SH-SY5Y (cell line): ENCODE measurements around the gene UGT1A7.

Experiments used
- GATA2 ChIP-seq: IDR thresholded peaks from 2 replicates; pipeline ENCODE4 v1.6.1; 2011; ENCODE audit warnings: mild to moderate bottlenecking, low read depth, low read length
- GATA3 ChIP-seq: IDR thresholded peaks from 2 replicates; pipeline ENCODE4 v1.6.1; 2011; ENCODE audit warnings: low read depth, mild to moderate bottlenecking, low read length, moderate library complexity

The UGT1A7 gene

DNA sequence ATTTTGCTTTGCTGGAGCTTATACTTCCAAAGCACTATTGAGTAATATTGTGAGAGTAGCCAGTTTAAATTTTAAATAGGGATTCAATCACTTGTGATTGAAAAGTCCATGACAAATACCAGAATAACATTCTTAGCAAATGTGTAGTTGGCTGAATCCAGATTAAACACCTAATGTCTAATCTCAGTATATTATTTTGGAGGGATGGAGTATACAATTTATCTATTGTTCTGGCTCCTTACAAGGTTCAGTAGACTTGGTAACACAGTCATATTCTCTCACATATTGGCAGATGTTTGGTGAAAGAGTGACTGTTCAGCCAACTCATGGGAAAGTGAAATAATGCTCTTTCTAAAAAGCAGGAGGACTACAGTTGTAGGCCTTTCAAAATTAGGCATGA is 7.8 kb upstream of the UGT1A7 start:
- TF ChIP-seq GATA3 = no peak
- no peak for TF ChIP-seq GATA2

DNA sequence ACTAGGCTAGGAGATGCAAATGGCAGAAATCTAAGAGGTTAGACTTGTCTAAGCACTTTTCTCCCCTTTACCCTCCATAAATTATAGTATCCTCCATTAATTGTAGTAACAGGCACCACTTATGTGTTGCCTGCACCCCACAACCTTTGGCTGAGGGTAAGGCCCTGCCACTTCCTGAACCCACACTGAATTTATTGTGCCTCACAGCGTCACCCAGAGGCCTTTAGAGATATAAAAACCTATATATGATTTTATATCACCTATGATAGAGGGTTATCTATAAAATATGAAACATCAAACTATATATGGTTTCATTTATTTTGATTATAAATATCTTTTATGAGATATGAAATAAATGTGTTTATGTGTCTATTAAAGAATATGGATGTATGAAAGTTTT is 7.4 kb upstream of the UGT1A7 start:
- TF ChIP-seq GATA3 = no peak
- no peak for TF ChIP-seq GATA2

DNA sequence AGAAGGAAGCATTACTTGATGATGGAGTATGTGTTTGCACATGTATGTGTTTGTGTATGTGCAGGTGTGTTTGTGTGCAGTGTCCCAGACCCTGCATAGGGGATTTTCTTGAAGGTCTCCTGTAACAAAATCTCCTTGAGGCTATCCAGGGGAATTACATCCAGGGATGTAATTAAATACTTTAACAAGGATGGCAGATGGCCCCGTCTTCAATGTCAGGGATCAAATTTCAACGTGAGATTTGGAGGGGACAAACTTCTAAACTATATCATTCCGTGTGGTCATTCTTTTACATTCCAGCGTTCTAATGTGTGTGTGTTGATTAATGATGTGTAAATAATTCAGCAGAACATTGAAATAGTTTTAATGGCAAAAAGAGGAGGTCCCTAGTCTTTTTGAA is 6.7 kb upstream of the UGT1A7 start:
- TF ChIP-seq GATA3 = no peak
- TF ChIP-seq GATA2 = no peak

DNA sequence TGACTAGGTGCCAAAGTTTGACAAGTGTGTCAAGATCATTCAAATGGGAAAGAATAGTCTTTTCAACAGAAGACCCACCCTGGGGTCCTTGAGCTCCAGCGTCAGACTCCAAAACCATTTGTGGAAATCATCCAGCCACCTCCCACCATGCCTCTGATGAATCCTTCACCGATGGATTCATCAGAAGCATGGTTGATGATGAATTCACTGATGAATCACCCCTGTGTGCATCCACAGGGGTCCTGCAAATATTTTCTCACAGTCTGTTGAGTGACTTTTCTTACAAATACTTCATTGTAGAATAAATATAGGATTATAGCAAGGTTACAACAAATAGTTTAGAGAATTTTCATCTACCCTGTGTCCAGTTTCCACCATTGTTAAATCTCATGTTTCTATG is 5.7 kb upstream of the UGT1A7 start:
- TF ChIP-seq GATA3 = no peak
- no peak for TF ChIP-seq GATA2

DNA sequence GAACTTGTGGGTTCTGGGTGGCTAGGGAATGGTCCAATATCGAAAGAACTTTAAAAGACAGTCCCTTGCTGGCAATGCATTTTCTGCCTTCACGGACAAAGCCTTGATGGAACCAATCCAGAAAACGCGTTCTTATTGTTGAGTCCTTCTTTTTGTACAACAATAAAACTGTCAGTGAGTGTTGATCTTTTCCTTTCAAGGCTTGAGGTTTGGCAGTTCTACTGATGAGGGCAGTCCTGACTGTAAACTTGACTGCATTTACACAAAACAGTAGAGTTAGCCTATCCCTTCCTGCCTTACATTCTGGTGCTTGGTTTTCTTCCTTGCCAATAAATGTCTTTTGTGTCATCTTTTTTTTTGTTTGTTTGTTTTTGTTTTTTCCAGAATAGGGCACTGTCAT is 2.5 kb upstream of the UGT1A7 start:
- TF ChIP-seq GATA3 (no peak), GATA2 (no peak)

DNA sequence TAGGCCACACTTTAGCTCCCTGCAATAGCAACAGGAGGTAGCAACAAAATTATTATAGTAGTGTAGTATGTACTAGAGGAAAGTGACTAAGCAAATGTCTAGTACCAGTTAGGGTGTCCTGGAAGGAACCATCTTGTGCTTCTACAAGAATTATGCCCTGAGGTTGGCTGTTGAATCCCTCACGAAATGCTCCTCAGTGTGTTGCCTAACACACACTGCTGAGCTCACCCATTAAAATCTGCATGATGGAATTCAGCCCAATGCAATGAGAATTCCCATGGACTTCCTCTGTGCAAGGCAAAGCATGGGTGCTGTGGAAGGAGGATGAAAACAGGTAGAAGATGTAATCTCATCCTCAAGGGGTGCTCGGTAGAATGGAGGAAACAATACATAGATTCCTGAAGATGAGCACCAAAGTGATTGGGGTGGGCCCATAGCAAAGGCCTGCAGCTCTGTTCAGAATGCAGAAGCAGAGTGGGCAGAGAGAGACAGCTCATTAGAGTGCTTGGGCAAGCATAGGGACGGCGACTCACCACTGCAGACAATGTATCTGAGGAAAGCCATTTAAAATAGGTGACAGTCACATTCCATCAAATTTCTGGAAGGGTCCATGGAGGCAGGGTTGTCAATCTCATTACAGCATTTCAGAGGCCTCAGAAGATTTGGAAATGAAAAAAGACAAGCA is 1.2 kb upstream of the UGT1A7 start:
- TF ChIP-seq GATA3 (no peak), GATA2 (no peak)

DNA sequence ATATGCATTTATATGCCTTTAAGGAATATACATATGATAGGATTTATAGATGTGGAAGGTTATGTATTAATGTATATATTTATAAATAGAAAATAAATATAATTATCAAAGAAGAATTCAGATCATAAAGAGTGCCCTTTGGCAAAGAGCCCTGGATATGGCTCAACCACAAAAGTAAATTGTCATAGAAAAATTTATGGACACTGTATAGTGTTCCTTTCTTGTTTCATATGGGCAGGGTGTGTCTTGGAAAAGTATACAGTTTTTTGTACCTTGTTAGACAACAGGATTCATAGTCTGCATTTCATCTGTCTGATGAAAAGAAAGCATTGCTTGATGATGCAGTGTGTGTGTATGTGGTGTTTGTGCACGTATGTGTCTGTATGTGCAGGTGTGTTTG is 2.9 kb downstream of the UGT1A7 start:
- TF ChIP-seq GATA3 (no peak), GATA2 (no peak)

DNA sequence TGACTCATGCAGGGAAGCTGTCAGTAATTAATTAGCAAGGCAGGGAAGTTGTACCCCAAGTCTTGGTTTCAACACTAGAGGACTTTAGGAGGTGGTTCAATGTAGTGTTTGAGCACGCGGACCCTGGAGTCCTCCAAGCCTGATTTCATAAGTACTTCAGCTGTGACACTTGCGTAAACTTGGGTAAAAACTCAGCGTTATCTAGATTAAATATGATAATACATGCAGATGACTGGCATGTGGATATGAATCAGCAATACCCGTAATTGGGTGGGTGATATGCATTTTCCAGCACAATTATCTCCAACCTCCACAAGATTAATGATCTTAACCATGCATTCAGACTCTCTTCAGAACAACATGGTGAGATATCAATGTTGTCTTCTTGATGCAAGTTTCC is 5.2 kb downstream of the UGT1A7 start:
- TF ChIP-seq GATA2 (no peak), GATA3 (no peak)

DNA sequence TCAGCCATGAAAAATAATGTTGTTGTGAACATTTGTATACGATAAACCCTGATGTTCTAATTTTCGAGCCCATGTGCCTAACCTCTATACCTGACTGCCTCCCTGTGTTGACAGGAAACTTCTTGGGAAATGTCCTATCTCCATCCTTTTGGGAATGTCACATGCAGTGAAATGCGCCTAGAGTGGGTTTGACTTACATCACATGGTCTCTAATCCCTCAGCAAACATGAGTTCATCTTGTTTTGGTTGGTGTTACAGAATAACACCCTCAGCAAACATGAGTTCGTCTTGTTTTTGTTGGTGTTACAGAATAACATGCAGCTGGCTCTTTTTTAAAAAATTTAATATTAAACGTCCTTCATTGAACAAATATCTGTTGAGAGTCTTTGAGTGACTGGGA is 6.6 kb downstream of the UGT1A7 start:
- TF ChIP-seq GATA2 (no peak), GATA3 (no peak)

DNA sequence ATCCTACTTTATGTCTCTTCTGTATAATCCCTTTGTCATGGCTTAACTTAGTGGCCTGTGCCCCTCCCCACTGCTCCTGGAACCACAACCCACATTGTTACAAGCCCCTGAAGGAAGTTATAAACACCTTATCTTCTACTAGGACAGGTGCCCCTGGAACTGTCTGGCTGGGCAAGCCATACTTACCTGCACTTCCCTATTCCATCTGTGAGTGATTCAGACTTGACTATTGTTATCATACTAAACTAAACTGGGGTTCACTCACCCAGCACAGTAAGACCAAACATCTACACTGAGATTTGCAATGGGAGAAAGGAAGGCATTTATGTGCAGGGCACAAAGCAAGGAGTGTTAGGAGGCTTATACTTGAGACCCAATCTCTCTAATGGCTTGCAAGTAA is 7.3 kb downstream of the UGT1A7 start:
- no peak for TF ChIP-seq GATA2
- no peak for TF ChIP-seq GATA3

DNA sequence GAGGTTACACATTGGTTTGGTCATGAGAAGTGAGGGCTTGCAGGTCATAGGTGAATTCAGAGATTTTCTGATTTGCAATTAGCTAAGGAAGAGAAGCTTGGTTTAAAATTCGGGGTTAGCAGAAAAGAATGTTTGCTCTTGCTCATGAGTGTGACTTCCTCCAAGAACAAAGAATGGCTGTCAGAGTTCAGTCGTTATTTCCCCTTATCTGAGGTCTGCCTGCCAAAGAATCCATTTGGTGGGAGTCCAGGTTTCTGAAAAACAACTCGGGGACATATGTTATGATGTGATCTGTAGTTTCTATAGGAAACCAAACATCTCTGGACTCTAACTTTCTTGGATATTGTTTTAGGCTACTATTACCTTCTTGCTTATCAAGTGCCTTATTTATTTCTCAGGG is 7.8 kb downstream of the UGT1A7 start:
- TF ChIP-seq GATA2 (no peak), GATA3 (no peak)

DNA sequence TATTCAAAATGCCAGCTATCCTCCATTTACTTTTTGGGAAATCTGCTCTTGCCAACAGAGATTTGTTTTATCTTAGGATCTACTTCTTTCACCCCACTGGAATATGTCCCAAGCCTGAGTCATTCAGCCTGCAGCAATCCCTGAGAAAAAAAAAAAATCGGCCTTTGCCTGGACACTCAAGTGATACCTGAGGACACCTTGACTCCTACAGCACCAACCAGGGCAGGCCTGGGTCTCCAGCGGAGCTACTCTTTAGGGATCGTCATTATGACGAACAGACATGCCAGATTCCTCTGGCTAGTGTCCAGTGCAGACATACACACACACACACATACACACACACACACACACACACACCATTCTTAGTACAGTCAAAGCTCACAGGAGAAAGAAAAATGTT is 8.7 kb downstream of the UGT1A7 start:
- no peak for TF ChIP-seq GATA2

DNA sequence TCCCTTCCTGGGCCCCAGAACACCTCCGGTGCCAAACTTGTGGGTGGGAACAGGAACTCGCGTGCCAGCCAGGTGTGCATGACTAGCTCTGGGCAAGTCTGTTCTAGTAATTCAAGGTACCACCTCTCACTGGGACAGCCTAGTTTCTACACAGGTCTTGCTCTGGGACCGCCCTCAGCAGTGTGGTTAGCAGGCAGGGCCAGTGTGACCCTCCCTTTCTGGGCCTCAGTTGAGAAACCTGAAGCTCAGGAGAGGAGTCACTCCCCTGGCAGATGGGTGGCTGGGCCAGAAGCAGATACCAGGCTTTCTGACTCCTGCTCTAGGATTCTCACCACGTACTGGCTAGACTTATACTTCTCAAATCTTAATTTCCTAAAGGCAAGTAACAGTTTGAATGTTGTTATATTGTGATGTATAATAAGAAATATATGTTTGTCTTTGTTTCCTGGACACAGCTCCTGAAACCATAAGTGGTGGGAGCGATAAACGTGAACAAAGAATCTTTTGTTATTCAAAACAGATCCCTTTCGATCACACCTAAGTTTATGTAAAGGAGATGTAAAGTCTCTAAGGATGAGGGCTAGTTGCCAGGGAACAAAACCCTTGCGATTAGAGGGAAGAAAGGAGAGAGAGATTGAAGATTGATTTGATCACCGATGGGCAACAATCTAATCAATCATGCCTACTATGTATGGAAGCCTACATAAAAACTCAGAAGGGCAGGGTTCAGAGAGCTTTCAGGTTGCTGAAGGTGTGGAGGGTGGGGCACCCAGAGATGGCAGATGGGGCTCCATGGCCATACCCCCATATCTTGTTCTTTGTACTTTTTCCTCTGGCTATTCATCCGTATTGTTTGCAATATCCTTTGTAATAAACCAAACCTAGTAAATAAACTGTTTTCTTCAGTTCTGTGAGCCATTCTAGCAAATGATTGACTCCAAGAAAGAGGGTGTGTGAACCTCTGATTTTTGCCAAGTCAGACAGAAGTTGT is 10.0 kb downstream of the UGT1A7 start:
- TF ChIP-seq GATA2 = no peak
- TF ChIP-seq GATA3 = no peak

DNA sequence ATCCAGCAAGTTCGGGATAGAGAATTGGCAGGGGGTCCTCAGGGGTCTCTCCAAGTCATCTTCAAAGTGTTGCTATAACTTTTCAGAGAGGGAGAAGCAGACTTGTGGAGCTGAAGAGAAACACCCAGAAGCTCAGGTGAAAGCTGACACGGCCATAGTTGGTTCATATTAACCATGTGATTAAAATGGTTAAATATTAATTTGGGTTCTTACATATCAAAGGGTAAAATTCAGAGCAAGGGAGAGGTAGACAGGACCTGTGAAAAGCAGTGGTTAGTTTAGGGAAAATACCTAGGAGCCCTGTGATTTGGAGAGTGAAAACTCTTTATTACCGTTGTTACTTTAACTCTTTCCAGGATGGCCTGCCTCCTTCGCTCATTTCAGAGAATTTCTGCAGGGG is 10.9 kb downstream of the UGT1A7 start, which contains the start of gene UGT1A6:
Gene UGT1A6 (plus strand): TSS at position 243 of the 400 bp plus-strand sequence. CDS start 115 bp downstream, at position 358.
- TF ChIP-seq GATA2 (no peak), GATA3 (no peak)

DNA sequence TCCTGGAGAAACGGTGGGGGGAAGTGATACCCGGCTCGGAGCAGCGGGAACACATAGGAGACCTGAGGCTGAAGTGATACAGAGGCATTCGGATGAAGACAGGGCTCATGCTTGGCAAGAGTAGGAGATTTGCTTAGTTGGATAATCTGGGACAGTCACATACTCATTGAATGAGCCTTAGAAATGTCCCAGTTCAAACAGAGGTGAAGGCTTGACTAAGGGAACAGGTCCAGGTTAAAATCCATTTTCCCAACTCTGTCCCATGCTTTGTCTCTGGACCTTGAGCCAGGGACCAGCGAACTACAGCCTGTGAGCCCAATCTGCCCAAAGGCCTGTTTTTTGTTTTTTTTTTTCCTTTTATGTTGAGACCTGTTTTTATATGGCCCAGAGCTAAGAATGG is 12.3 kb downstream of the UGT1A7 start:
- TF ChIP-seq GATA2 (no peak), GATA3 (no peak)
